PC-9 (cell line): Measurements from ENCODE around the gene DDI1.

Experiments
- EZH2 ChIP-seq: fragments of 200-600 bp; sonication (generic); IDR thresholded peaks from 2 replicates; pipeline ENCODE4 v1.8.0; 2017; ENCODE audit warnings: antibody characterized with exemption, low read depth
- TF ChIP-seq, protein P1 (sequence below): fragments of 200-600 bp; sonication (generic); conservative IDR thresholded peaks from 2 replicates; pipeline ENCODE4 v1.6.1; 2017; ENCODE audit warnings: mixed run types, antibody characterized with exemption, mild to moderate bottlenecking, moderate library complexity

DNA sequence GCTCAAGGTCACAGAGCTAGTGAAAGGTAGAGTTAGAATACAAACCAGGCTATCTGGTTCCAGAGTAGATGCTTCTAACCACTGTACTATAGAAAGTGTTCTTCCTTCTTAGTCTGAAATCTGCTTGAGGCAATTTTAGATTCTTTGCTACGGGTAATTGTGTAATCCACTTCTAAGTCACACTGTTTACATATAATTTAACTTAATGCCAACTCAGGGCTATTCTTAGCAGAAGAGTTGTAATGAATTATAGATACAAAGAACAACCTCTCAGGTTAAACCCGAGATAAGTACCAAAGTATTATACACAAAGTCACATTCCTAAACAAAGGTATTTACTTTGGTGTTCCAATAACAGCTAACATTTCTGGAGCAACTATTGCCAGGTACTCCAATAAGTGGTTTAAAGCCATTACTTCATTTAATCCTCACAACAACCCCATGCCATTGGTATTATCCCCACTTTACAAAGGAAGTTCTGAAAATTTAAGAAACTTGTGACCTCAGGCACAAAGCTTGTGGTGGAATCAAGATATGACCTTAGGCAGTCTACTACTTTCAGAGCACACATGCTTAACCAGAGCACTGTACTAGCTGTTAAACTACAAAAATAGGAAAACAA, 31.1 kb upstream of the DDI1 start:
- TF ChIP-seq, protein P1, sequence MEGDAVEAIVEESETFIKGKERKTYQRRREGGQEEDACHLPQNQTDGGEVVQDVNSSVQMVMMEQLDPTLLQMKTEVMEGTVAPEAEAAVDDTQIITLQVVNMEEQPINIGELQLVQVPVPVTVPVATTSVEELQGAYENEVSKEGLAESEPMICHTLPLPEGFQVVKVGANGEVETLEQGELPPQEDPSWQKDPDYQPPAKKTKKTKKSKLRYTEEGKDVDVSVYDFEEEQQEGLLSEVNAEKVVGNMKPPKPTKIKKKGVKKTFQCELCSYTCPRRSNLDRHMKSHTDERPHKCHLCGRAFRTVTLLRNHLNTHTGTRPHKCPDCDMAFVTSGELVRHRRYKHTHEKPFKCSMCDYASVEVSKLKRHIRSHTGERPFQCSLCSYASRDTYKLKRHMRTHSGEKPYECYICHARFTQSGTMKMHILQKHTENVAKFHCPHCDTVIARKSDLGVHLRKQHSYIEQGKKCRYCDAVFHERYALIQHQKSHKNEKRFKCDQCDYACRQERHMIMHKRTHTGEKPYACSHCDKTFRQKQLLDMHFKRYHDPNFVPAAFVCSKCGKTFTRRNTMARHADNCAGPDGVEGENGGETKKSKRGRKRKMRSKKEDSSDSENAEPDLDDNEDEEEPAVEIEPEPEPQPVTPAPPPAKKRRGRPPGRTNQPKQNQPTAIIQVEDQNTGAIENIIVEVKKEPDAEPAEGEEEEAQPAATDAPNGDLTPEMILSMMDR, result no peak
- TF ChIP-seq EZH2, result no peak
